Measurements from ENCODE around the gene TBC1D5.

DNA sequence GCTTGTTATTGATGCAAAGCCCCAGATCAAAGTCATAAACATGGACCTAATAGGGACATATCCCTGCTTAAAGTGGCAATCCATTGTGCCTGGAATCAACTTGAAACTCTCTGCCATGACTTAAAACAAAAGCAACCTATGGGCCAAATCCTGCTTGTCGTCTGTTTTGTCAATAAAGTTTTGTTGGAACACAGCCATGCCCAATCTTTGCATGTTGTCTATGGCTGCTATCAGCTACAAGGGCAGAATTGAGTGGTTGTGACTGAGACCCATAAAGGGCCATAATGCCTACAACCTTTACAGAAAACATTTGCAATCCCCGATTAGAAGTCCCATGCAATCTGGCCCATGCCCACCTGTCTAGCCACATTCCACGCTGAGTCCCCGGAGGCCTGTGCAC is 622.3 kb downstream of the TBC1D5 start:
- TF ChIP-seq EZH2phosphoT487 (IDR thresholded peaks at IDR 0.05; ENCODE audit: insufficient read depth, low read depth) (no peak), EZH2 (IDR thresholded peaks at IDR 0.05; ENCODE audit: insufficient read depth, poor library complexity, severe bottlenecking) (no peak)

Data from GM23248 (cell line).